G401.6 (cell line): Measurements from ENCODE around the gene ARHGEF4.

Source experiments
- FAIRE-seq: peaks from 2 replicates; lab custom pipeline; 2012; peaks lifted over from hg19 to GRCh38; lab: Jason Lieb, UNC

The ARHGEF4 gene

GRCh38 chr2:130920415-130921163 lies 83.9 kb downstream of the ARHGEF4 start:
- peak; percentile 95 for FAIRE-seq

- no peak for FAIRE-seq
These were observed 84.4 kb downstream of the ARHGEF4 start for GRCh38 chr2:130921164-130921476.

- FAIRE-seq: no peak
These were observed 85.7 kb downstream of the ARHGEF4 start for GRCh38 chr2:130922417-130922816.

- no peak for FAIRE-seq
These were observed 91.7 kb downstream of the ARHGEF4 start for GRCh38 chr2:130928385-130928784.

GRCh38 chr2:130930740-130931659 lies 94.3 kb downstream of the ARHGEF4 start:
- no peak for FAIRE-seq

GRCh38 chr2:130933501-130933900 lies 96.8 kb downstream of the ARHGEF4 start:
- no peak for FAIRE-seq

- no peak for FAIRE-seq
These were observed 99.7 kb downstream of the ARHGEF4 start for GRCh38 chr2:130936451-130936850.

GRCh38 chr2:130947967-130948366 lies 111.3 kb downstream of the ARHGEF4 start:
- no peak for FAIRE-seq

GRCh38 chr2:130949954-130950353 lies 113.2 kb downstream of the ARHGEF4 start:
- FAIRE-seq: no peak

GRCh38 chr2:130951018-130951417 lies 114.3 kb downstream of the ARHGEF4 start:
- FAIRE-seq: no peak

- no peak for FAIRE-seq
These were observed 118.2 kb downstream of the ARHGEF4 start for GRCh38 chr2:130954873-130955272.

GRCh38 chr2:130957915-130958314 lies 121.2 kb downstream of the ARHGEF4 start:
- no peak for FAIRE-seq

GRCh38 chr2:130963196-130963848 lies 126.6 kb downstream of the ARHGEF4 start:
- FAIRE-seq: no peak

- FAIRE-seq: no peak
These were observed 127.4 kb downstream of the ARHGEF4 start for GRCh38 chr2:130963849-130964793.

GRCh38 chr2:130964931-130965330 lies 128.2 kb downstream of the ARHGEF4 start:
- FAIRE-seq: no peak

GRCh38 chr2:130966149-130966774 lies 129.5 kb downstream of the ARHGEF4 start:
- FAIRE-seq: no peak

GRCh38 chr2:130966775-130967490 lies 130.2 kb downstream of the ARHGEF4 start:
- no peak for FAIRE-seq

GRCh38 chr2:130972410-130972809 lies 135.7 kb downstream of the ARHGEF4 start:
- FAIRE-seq: no peak

GRCh38 chr2:130975729-130976128 lies 139.0 kb downstream of the ARHGEF4 start:
- no peak for FAIRE-seq

- FAIRE-seq: no peak
These were observed 140.0 kb downstream of the ARHGEF4 start for GRCh38 chr2:130976591-130977237.
